Stimulated activated CD8-positive, alpha-beta memory T cell treated with anti-CD3 and anti-CD28 coated beads, Interleukin-4, amount 100 ng/mL, for 4 hours (primary cell): ENCODE results near the gene MTURN.

Experiments
- DNase-seq, 2 donors: peaks; one replicate each; pipeline ENCODE4 v3.0.0-alpha.2; 2020; ENCODE audit warnings: low read depth in 2 of 2, low spot score in 1 of 2

MTURN gene

DNA sequence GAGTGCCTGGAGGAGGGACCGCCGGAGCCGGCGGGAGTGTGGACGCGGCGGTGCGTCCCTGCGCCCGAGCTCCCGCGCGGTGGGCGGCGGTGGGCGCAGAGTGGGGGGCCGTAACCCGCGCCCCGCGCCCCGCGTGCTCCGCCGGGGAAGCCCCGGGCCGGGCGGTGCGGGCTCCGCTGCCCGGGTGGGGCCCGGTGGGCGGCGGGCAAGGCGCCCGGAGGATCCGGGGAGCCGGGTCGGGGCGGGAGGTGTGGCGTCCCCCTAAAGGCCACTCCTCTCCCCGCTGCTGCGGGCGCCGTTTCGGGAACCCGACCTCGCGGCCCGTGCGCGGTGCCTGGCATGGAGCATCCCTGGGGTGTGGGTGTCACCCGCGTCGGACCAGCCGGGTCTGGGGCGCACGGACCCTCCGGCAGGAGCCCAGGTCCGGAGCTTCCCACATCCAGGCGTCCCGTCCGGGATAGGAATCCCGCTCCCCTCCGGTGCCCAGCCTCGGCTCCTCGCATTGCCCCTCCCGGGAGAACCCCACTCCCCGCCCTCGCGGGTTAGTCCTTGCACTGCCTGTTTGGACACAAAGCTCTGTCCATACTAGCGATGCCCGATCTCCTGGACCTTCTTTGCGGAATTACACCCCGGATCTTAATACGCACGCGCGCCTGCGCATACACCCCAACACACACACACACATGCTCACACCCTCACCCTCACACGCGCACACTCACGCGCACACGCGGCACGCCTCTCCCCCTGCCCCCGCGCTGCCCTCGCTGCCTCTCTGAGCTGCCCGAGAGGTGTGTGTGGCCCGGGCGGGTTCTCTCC, 723 bp downstream of the MTURN start:
- DNase-seq, result peak in 1 of 2 donors; percentile 10

DNA sequence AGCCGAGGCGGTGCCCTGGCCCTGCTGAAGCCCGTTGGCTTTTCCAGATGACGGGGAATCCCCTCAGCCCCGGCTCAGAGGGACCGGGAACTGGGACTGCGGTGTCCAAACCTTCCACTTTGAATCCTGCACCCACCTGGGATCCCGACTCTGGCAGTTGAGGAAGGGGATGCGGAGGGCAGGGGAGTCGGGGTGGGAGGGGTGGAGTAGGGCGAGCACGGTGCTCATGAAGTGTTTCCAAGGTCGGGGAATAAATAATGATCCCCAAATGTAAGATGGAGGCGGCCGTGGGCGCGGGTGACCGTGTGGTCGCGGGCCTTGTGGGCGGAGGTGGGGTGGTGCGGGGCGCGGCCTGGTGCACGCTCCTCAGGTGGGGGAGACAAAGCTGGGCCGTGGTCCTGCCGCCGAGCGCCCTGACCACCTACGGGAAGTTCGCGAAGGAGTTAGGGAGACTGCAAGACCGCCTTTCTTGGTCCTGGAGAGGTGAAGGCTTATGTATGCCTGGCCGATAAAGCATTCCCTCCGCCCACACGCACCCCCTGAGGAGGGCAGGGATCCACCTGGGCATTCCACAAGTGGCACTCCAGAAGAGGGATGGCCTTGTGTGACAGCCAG, 1.4 kb downstream of the MTURN start:
- no peak for DNase-seq

DNA sequence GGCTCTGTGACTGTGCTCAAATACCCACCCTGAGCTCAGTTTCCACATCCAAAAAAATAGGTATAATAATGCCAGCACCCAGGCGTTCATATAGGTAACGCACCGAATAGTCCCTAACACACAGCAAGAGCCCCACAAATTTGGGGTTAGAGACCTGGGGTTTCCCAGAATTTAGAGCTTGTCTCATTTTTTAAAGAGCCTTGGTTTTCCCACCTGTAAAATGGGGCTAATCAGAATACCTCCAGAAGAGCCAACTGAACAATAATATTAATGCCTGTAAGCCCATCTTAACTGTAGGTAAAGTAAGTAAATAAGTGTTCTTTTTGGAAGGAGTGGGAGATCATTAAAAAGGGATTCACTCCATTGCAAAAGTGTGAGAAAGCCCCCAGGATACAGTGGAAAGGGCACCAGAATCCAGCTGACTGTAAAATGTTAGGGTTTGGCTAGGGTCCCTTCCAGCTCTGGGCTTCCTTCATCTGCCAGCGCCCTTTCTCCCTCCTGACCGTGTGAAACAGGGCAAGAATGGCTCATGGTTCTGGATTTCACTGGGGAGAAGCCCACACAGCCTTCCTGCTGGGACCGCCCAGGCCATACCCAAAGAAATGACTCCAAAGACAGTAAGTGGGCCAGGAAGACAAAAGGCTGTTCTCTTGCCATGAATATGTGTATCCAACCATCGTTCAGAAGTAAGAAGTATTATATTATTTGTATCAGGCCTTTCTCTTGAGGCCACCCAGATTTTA, 2.1 kb downstream of the MTURN start:
- DNase-seq, result no peak

DNA sequence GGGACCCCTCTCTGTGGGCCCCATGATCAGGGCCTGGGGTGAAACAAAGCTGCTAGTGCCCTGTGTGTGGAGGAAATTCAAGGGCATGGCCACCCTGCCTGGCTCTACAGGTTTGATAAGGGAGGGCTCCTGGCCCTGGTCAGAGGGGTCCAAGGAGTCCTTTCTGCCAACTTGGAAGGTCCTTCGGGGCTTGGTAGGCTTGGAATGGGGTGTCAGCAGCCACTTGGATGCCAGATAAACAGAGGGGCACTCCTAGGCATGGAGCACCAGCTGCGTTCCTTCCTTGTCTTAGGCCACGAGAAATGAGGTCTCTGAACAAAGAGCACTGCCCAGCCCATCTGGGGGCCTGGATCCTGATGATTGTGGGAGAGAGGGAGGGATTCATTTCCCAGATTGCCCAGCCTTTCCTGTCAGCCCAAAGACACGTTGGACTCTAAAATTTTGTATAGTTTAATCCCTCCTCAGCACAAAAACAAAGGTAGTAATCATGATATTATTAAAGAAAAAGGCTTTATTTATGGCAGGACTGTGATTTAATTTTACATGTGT, 5.1 kb downstream of the MTURN start:
- no peak for DNase-seq

DNA sequence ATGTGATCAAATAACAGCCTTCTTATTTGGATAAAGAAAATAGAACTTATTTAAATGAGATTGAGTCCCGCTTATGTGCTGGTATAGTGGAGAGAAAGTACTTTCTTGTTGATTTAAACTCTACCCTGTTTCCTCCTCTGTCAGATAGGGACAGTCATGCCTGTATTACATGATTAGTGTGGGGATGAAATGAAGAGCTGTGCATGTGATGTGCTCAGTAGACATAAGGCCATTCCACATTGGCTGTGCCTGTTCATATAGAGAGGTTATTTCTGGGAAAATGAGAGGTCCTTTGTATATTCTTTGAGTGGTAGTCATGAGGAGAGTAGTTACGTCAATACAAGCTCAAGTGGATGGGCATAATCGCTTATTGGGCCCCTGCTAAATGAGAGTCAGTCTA, 5.7 kb downstream of the MTURN start:
- no peak for DNase-seq

DNA sequence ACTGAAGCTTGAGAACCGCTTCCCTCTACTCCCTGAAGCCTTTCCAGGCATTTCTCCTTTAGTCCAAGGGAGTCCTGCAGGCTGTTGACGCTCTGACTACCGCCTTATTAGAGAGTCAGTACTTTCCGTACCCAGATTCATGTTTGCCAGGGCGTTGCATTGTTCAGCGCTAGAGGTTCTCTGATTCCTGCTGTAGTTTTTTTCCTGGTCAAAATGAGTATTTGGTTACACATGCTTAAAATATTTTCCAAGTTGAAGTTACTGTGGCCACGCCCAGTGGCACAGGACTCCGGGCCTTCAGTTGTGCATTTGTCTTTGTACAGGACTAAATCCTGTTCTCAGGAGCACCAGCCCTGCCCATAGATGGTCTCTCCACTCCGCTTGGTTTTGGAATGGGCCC, 7.9 kb downstream of the MTURN start:
- no peak for DNase-seq

DNA sequence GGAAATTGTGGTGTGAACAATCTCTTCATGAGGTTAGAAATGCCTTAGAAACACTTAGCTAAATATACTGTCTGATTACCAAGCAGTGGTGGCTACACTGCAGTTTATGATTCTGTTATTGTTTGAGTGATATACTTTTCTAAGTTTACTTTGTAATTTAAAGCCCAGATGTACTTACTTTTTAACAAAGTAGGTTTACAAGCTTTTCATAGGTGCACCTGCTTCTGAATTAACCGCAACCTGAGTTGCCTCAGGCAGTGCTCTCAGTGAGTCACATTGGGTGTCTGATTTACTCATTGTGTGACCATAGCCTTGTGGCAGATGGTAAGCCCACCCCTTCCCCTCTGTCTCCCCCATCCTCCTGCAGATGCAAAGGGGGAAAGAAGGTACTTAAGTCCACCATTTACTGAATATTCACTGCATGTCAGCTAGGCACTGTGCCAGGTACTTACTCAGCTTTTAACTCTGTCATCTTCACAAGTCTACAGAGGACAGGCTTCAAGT, 9.0 kb downstream of the MTURN start:
- DNase-seq, result no peak

DNA sequence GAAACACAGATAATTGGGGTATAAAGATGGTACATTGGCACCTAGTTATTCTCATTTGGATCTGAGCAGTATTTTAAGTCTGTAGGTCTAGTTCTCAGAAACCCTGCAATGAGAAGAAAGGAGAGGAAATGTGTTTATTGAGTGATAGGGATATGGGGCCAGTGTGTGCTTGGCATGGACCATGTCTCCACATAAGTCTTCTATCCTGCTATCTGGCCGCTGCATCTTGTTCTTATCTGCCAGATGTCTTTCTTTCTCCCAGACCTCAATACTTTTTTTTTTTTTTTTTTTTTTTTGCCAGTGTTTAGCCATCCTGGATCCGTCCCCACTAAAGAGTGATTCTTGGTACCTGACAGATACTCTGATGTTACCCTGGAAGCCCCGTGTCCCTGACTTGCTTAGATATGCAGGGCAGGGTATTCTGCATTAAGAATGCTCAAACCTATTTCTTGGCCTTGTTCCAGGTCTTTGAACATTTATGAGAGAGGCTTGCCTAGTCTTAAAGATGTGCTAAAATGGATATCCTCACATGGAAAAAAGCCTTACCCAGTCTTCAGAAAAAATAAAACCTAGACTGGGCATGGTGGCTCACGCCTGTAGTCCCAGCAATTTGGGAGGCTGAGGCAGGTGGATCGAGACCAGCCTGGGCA, 10.0 kb downstream of the MTURN start:
- DNase-seq, result no peak

DNA sequence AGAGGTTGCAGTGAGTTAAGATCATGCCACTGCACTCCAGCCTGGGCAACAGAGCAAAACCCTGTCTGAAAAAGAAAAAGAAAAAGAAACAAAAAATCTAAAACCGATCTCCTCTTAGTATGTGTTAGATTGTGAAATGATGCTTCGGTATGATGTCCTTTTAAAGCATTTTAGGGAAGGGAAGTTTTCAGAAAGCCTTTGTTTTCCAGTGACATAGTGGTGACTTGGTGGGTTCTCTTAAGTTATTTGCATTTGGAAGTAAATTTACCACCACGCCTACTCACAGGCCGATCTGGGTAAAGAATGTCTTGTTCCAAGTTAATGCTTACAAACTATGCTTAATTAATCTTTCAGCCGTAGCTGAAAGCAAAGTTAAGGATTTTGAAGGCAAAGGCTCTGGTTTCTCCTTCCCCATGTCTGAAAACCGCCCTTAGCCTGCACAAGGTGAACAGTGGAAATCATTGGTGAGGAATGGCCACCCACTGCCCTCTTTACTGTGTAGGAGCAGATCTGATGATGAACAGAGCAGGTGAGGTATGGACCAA, 10.7 kb downstream of the MTURN start:
- DNase-seq, result no peak

DNA sequence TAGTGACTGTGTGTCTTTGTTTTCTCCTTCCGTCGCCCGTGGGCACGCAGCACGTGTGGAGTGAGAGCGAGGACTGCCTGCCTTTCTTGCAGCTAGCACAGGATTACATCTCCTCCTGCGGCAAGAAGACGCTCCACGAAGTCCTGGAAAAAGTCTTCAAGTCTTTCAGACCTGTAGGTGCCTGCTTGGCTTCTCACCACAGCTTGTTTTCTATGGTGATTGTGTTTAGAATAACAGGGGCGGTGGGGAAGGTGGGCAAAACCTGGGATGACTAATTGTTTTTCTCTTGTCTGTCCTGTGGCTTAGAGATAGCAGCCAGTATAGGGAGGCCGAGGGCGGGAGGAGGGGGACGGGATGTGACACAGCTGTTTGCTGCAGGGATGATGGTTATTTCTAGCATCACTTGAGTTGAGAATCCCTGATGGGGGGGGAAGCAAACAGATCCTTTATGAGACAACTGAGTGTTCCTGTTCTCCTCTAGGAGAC, 11.4 kb downstream of the MTURN start:
- DNase-seq, result no peak

DNA sequence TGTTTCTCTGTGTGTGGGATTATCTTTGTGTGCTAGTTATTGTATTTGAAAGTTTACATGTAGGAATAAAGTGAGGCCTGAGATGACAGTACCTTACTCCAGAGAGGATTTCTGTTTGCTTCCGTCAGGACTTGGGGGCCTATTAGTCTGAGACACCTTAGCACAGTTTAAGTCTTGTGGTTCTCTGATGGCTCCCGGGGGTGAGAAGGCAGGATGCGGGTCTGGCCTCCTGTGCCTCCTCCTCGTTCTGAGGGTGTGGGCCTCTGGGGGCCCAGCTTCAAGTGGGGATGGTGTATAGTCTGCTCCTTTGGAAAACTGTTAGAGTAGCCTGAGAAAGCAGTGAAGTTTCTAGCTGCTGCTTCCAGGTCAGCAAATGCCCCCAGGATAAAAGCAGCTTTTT, 12.4 kb downstream of the MTURN start:
- DNase-seq, result no peak

DNA sequence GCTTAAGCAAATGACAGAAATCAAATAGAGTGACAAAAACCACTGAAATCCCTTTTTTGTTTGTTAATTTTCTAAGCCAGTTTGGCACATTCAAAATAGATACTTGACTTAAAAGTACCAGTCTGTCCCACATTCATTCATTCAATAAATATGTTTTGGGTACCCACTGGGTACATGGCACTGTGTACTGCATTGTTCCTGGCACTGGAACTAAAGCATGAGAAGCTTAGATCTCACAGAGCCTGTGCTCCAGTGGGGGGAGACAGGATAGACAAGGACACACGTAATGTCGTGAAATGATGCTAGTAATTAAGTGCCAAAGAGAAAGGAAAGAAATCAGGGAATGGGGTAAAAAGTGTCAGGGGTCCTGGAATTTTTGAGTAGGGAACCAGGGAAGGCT, 13.0 kb downstream of the MTURN start:
- no peak for DNase-seq

DNA sequence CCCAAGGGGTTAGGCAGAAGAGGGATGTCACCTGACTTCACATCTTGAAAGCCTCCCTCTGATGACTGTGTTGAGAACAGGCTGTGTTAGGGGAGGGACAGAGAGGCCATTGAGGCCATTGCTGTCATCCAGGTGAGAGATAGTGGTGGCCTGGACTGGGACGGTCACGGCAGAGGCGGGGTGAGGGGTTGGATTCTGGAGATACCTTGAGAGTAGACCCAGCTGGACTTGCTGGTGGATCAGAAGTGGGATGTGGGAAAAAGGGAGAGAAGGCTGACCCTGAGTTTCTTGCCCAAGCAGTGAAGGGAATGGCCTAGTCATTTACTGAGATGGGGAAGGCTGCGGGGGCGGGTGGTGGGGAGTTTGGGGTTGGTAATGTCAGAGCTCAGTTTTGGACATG, 13.6 kb downstream of the MTURN start:
- no peak for DNase-seq

DNA sequence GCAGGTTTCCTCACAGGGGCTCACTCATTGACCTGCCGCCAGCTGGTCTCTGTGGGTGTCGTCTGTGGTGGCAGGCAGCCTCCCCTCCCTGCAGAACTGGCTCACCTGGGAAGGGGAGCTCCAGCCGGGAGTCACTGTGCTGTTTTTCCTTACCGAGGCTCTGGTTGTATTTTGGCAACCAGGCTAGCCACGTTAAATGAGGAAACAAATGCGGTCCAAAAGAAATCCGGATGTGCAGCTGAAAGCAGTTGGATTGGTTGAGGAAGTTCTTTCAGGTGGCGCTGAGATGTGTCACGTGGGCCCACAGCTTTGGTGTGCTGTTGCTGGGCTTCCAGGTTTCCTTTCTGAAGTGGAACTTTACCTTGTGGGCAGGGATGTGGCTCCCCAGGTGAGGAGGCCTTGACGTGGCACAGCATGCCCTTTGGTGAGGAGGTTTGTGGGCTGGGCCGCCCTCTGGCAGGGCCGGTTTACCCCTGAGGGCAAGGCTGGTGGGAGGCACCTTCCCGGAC, 14.2 kb downstream of the MTURN start:
- no peak for DNase-seq

DNA sequence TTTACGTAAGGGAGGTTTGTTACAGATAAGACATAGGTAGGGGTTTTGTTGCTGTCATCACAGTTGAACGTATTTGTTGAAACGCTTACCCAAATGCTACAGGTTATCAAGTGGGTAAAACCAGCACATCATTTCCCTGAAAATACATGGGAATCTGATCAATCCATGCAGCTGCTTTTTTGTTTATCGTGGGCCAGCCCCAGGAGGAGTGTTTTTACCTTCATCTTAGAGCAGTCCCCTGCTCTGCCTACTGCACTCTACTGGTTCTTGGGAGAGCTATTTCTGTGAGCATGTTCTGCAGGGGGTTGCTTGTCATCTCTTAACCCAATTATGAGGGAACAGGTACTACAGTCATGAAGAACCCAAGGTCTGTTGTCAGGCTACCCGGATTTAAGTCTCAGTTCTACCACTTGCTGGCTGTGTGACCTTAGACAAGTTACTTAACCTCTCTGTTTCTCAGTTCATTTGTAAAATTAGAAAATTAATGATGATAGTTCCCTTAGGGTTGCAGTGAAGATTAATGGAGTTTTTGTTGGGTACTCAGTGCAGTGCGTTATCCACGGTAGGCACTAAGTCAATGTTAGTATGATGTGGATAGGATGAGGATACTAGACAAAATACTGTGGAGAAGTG, 15.0 kb downstream of the MTURN start:
- no peak for DNase-seq

DNA sequence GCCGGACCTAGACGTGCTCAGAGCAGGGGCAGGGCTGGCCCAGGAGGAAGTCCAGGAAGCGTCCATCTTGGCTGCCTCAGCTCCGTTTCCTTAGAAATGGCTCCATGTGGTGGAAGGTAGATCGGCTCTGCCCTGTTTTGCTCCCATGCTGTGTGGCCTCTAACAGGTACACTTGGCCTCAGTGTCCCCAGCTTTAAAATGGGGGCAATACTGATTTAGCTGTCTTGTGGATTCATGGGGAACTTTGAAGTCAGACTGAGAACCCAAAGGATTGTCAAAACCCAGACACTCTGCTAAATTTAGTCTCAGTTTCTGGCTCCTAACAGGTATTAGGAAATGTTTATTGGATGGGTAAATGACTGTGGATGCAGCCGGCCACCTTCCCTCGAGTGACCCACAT, 15.9 kb downstream of the MTURN start:
- no peak for DNase-seq

DNA sequence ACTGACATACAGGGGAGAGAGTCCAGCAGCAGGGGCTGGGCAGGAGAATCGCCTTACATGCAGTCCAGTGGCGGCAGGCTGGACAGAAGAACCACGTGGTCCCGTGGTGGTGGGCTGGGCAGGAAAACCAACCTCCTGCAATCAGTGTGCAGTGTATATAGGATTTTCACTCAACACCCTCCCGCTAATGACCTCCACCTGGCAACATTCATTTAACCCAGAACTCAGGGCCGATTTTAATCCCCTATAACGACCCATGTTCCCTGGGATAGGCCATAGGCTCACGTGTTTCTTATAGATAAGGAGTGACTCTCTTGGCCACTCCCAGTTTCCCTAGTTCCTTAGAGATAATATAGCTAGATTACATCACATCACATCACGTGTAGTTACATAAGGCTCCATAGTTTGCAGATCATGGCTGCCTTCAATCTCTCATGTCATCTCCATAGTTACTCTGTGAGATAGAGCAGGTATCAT, 19.4 kb downstream of the MTURN start:
- no peak for DNase-seq

DNA sequence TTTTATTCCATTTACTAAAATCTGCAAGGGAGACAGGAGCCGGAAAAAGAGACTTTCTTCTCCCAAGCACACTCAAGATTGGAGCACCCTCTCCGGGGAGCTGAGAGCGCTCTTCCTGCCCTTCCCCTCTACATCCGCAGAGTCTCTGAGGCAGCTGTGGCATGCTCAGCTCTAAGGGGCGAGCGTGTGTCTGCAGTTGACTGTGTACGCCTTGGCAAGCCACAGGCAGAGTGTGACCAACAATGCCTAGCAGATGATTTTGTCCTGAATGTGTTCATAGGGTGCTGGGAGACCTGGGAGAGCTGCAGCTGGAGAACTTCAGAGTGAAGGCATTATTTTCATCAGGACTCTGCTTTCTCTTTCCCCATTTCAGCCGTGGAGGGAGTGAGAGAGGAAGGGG, 20.7 kb downstream of the MTURN start:
- DNase-seq, result no peak

DNA sequence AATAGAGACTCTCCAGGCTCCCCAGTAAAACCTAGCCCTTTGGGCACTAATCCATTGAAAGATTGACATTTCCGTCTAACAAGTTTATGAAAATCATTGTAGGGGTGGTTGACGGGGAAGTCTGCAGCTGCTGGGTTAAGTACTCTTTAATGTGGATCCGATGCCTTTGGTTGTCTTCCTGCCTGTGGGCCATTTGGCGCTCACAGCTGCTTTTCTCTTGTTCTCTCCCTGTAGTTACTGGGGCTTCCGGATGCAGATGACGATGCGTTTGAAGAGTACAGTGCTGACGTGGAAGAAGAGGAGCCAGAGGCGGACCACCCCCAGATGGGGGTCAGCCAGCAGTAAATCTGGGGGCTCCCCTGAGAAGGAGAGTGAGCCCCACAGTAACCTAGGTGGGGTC, 22.4 kb downstream of the MTURN start:
- no peak for DNase-seq

DNA sequence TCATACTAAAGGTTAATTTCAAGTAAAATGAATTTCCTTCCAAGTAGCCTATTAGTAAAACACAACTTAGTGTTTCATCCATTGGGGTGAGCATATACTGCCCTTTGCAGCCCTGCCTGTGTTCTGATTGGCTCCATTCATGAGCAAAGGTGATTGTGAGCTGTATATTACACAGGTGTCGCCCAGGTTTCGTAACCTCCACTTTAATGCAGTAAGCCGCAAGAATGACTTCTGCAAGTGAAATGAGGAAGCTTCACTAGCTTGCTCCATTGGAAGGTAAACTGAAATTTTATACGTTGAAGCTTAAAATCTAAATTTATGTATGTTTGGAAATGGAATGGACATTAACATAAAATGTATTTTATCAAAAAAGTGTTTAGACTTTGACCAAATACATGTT, 24.4 kb downstream of the MTURN start:
- no peak for DNase-seq
